Measurements from ENCODE around the gene DIP2C. TPM values are rescaled to one million over a fixed set of nuclear protein-coding genes. Genes with fewer than 3 reads are reported as not detected.

DIP2C gene
- total RNA-seq, 1 experiment from 2014 or later = 11.0 TPM

DNA sequence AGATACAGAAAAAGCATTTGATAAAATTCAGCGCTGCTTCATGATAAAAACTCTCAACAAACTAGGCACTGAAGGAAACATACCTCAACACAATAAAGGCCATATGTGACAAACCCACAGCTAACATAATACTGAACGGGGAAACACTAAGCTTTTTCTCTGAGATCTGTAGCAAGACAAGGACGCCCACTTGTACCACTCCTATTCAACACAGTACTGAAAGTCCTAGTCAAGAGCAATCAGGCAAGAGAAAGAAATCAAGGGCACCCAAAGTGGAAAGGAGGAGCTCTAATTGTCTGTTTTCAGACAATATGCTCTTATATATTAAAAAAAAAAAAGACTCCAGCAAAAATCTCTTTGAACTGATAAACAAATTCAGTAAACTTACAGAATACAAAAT, 13.3 kb downstream of the DIP2C start (continued):
- TF ChIP-seq JUN (CRISPR knock-in tag; IDR thresholded peaks at IDR 0.05) (no peak), ZNF219 (CRISPR knock-in tag; IDR thresholded peaks at IDR 0.05; ENCODE audit: borderline replicate concordance) (no peak), FOXP1 (CRISPR knock-in tag; IDR thresholded peaks at IDR 0.05; ENCODE audit: borderline replicate concordance) (no peak), ZNF671 (CRISPR knock-in tag; IDR thresholded peaks at IDR 0.05) (no peak)

- peaks cover 8% of the 10 kb centered on the region for H3K9me3 Mint-ChIP-seq
- H3K27me3 Mint-ChIP-seq (ENCODE audit: low read depth) = no peaks in the 10 kb centered on the region
- peaks cover 4% of the 10 kb centered on the region; the same call in 1 of the 2 replicates for H3K4me1 Mint-ChIP-seq
- ATAC-seq = no peak
- TF ChIP-seq ZNF396 (CRISPR knock-in tag; IDR thresholded peaks at IDR 0.05; ENCODE audit: borderline replicate concordance) (no peak), ZNF423 (CRISPR knock-in tag; IDR thresholded peaks at IDR 0.05) (no peak), ZMAT4 (CRISPR knock-in tag; IDR thresholded peaks at IDR 0.05) (no peak), CDX4 (CRISPR knock-in tag; IDR thresholded peaks at IDR 0.05; ENCODE audit: borderline replicate concordance) (no peak), GRHL2 (CRISPR knock-in tag; IDR thresholded peaks at IDR 0.05; ENCODE audit: insufficient replicate concordance, severe bottlenecking) (no peak), ZNF317 (CRISPR knock-in tag; IDR thresholded peaks at IDR 0.05; ENCODE audit: borderline replicate concordance, low read depth) (no peak), ATF1 (CRISPR knock-in tag; IDR thresholded peaks at IDR 0.05) (no peak), RELA (CRISPR knock-in tag; IDR thresholded peaks at IDR 0.05; ENCODE audit: borderline replicate concordance) (no peak), TCF7 (CRISPR knock-in tag; IDR thresholded peaks at IDR 0.05; ENCODE audit: low read depth) (no peak), ARID4B (CRISPR knock-in tag; IDR thresholded peaks at IDR 0.05; ENCODE audit: borderline replicate concordance) (no peak)
- TF ChIP-seq, protein P1, sequence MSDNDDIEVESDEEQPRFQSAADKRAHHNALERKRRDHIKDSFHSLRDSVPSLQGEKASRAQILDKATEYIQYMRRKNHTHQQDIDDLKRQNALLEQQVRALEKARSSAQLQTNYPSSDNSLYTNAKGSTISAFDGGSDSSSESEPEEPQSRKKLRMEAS (CRISPR knock-in tag; IDR thresholded peaks at IDR 0.05) = no peak
- TF ChIP-seq, protein P2, sequence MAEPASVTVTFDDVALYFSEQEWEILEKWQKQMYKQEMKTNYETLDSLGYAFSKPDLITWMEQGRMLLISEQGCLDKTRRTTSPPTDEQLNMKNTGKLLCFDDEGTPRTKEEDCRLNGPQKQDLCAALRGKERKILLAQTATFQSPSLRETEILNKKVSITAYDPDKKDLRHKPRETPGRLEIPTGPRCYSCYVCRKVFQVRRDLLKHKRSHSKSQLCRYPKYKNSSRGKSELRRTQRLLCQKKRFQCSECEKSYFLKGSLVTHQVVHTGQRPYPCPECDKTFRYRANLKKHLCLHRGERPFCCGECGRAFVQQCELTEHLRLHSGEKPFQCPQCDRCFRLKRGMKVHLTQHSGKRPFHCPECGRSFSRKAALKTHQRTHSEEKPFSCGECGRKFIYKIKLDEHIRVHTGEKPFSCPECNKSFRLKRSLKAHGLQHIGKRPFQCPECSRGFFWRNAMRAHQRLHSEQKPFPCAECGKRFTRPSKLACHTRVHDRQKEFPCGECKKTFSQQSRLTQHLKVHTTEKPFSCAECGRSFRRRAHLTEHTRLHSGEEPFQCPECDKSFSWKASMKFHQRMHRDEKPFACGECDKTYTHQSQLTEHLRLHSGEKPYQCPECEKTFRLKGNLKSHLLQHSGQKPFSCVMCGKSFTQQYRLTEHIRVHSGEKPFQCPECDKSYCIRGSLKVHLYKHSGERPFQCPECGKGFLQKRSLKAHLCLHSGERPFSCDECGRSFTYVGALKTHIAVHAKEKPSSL (CRISPR knock-in tag; conservative IDR thresholded peaks at IDR 0.05) = no peak
- CTCF ChIA-PET = no interaction called here
- H3K36me3 Mint-ChIP-seq = peaks cover 7% of the 10 kb centered on the region
- POLR2A ChIA-PET = no interaction called here
- H3K4me3 Mint-ChIP-seq = no peak overlapping the region
- no peak overlapping the region for H3K27ac Mint-ChIP-seq
- no peak for DNase-seq (ENCODE audit: low spot score)
Measured at GRCh38 chr10:675532-675931, 13.9 kb downstream of the DIP2C start.

GRCh38 chr10:673492-673891, 16.0 kb downstream of the DIP2C start:
- DNase-seq (ENCODE audit: low spot score) (no peak), ATAC-seq (no peak)
- Mint-ChIP-seq H3K27me3 (ENCODE audit: low read depth) (no peaks in the 10 kb centered on the region), H3K27ac (no peak overlapping the region), H3K36me3 (peaks cover 7% of the 10 kb centered on the region), H3K9me3 (peaks cover 14% of the 10 kb centered on the region), H3K4me3 (no peak overlapping the region), H3K4me1 (peaks cover 4% of the 10 kb centered on the region; the same call in 1 of the 2 replicates)
- POLR2A ChIA-PET = no interaction called here
- CTCF ChIA-PET = interaction anchor here (1.2 kb wide), 1 partner anchor 115 kb away, joined by 3 read pairs; no protein-coding TSS in a partner anchor
- TF ChIP-seq ATF1 (CRISPR knock-in tag; IDR thresholded peaks at IDR 0.05) = no peak
- TF ChIP-seq, protein P2 (CRISPR knock-in tag; conservative IDR thresholded peaks at IDR 0.05) = no peak
- no peak for TF ChIP-seq OVOL2 (CRISPR knock-in tag; IDR thresholded peaks at IDR 0.05; ENCODE audit: borderline replicate concordance)
- no peak for TF ChIP-seq FOXJ3 (CRISPR knock-in tag; IDR thresholded peaks at IDR 0.05; ENCODE audit: borderline replicate concordance)
- TF ChIP-seq, protein P3, sequence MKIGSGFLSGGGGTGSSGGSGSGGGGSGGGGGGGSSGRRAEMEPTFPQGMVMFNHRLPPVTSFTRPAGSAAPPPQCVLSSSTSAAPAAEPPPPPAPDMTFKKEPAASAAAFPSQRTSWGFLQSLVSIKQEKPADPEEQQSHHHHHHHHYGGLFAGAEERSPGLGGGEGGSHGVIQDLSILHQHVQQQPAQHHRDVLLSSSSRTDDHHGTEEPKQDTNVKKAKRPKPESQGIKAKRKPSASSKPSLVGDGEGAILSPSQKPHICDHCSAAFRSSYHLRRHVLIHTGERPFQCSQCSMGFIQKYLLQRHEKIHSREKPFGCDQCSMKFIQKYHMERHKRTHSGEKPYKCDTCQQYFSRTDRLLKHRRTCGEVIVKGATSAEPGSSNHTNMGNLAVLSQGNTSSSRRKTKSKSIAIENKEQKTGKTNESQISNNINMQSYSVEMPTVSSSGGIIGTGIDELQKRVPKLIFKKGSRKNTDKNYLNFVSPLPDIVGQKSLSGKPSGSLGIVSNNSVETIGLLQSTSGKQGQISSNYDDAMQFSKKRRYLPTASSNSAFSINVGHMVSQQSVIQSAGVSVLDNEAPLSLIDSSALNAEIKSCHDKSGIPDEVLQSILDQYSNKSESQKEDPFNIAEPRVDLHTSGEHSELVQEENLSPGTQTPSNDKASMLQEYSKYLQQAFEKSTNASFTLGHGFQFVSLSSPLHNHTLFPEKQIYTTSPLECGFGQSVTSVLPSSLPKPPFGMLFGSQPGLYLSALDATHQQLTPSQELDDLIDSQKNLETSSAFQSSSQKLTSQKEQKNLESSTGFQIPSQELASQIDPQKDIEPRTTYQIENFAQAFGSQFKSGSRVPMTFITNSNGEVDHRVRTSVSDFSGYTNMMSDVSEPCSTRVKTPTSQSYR (CRISPR knock-in tag; IDR thresholded peaks at IDR 0.05) = no peak
- TF ChIP-seq TCF7 (CRISPR knock-in tag; IDR thresholded peaks at IDR 0.05; ENCODE audit: low read depth) = no peak
- TF ChIP-seq MYBL2 (CRISPR knock-in tag; IDR thresholded peaks at IDR 0.05) = no peak

All from WTC11 (cell line).